Testis (tissue), 3 donors: ENCODE results near the gene SESTD1. TPM values are rescaled to one million over a fixed set of nuclear protein-coding genes. Genes with fewer than 3 reads are reported as not detected.

Source experiments
- DNase-seq: peaks from one replicate; pipeline ENCODE4 v3.0.0-alpha.2; 2019
- H3K27ac ChIP-seq, 2 donors: fragments of 200-600 bp; sonication (generic); one replicate each; pipeline ENCODE4 v1.5.1; 2019
- H3K27me3 ChIP-seq: fragments of 200-600 bp; sonication (generic); one replicate; pipeline ENCODE4 v1.5.1; 2019
- H3K36me3 ChIP-seq: fragments of 200-600 bp; sonication (generic); one replicate; pipeline ENCODE4 v1.5.1; 2017; ENCODE audit warnings: low read depth; ENCODE audit errors: missing control alignments
- H3K4me1 ChIP-seq: fragments of 200-600 bp; sonication (generic); one replicate; pipeline ENCODE4 v1.5.1; 2019
- H3K4me3 ChIP-seq, 2 donors: fragments of 200-600 bp; sonication (generic); one replicate each; pipeline ENCODE4 v1.5.1; 2017 to 2019
- H3K9me3 ChIP-seq: fragments of 200-600 bp; sonication (generic); one replicate; pipeline ENCODE4 v1.5.1; 2017
- CTCF ChIP-seq, 3 experiments: fragments of 450-650 bp in 2 of 3; fragments of 200-600 bp in 1 of 3; sonication (generic) in 1 of 3; IDR thresholded peaks; one replicate each; pipeline ENCODE4 v1.5.1; 2016 to 2019; ENCODE audit warnings: antibody characterized with exemption in 3 of 3, mild to moderate bottlenecking in 2 of 3, moderate library complexity in 1 of 3
- POLR2A ChIP-seq: fragments of 450-650 bp; IDR thresholded peaks from one replicate; pipeline ENCODE4 v1.6.1; 2017; ENCODE audit warnings: antibody characterized with exemption, mild to moderate bottlenecking, moderate library complexity
- WGBS, 2 donors: methylation state at CpG; one replicate each; pipeline ENCODE4 v1.1.5; 2018; 5-methylcytosine and 5-hydroxymethylcytosine counted together
- intact Hi-C: fragments of 100-400 bp; cut with DNase I; formaldehyde crosslinking; loops from one replicate; pipeline ENCODE4 v1.15.1; 2023; ENCODE audit warnings: low total_unique reads
- polyA plus RNA-seq: library from polyadenylated mRNA; stranded (reverse); fragments of 350-450 nt; fragmentation: Illumina TruSeq; extraction: RNeasy Lipid Tissue Mini Kit (QIAGEN cat#74804); gene quantifications from one replicate; pipeline ENCODE4 v1.2.3, GENCODE V29; 2014; ENCODE audit warnings: low read depth, low replicate concordance; ENCODE audit not compliant: insufficient read depth
- total RNA-seq, 2 donors: library from RNA; depleted of rRNA; stranded (reverse); fragments of >200 nt; gene quantifications; one replicate each; pipeline ENCODE4 v1.2.3, GENCODE V29; 2016

The SESTD1 gene
- total and polyA plus RNA-seq, 3 donors from 2014 or later = 50.0 to 94.5 (median 56.1) TPM

GRCh38 chr2:179141206-179141605, 123.4 kb downstream of the SESTD1 start:
- Histone ChIP-seq H3K9me3 (no peaks in the 10 kb centered on the region), H3K4me1 (no peaks in the 10 kb centered on the region), H3K27me3 (no peaks in the 10 kb centered on the region), H3K36me3 (no peaks in the 10 kb centered on the region), H3K4me3 (no peak overlapping the region), H3K27ac (no peak overlapping the region)
- no peak for TF ChIP-seq CTCF (IDR thresholded peaks at IDR 0.05)
- TF ChIP-seq POLR2A = no peak
- intact Hi-C loops = no loop called here
- DNase-seq = no peak
- 90 to 97% methylated on average over 1 of the region's 1 CpG for WGBS, 2 donors

GRCh38 chr2:179140571-179140970, 124.1 kb downstream of the SESTD1 start:
- intact Hi-C loops = no loop called here
- no peak overlapping the region for H3K27ac ChIP-seq
- TF ChIP-seq CTCF (IDR thresholded peaks at IDR 0.05) = no peak
- TF ChIP-seq POLR2A = no peak
- no peaks in the 10 kb centered on the region for H3K4me1 ChIP-seq
- no peaks in the 10 kb centered on the region for H3K36me3 ChIP-seq
- DNase-seq = no peak
- H3K4me3 ChIP-seq = no peak overlapping the region
- WGBS, 2 donors = 91 to 95% methylated on average over 4 of the region's 4 CpGs
- no peaks in the 10 kb centered on the region for H3K27me3 ChIP-seq
- no peaks in the 10 kb centered on the region for H3K9me3 ChIP-seq

GRCh38 chr2:179139506-179139905, 125.1 kb downstream of the SESTD1 start:
- Histone ChIP-seq H3K36me3 (no peaks in the 10 kb centered on the region), H3K27ac (no peak overlapping the region), H3K4me1 (no peaks in the 10 kb centered on the region), H3K27me3 (no peaks in the 10 kb centered on the region), H3K9me3 (no peaks in the 10 kb centered on the region), H3K4me3 (no peak overlapping the region)
- WGBS, 2 donors = 94 to 95% methylated on average over 4 of the region's 4 CpGs
- TF ChIP-seq CTCF (IDR thresholded peaks at IDR 0.05) = no peak
- no peak for TF ChIP-seq POLR2A
- intact Hi-C loops = no loop called here
- DNase-seq = no peak

GRCh38 chr2:179137200-179137759, 127.4 kb downstream of the SESTD1 start:
- TF ChIP-seq POLR2A (no peak), CTCF (IDR thresholded peaks at IDR 0.05) (no peak)
- H3K4me3 ChIP-seq = no peak overlapping the region
- no peaks in the 10 kb centered on the region for H3K27me3 ChIP-seq
- H3K27ac ChIP-seq = no peak overlapping the region
- DNase-seq = no peak
- WGBS, 2 donors = 85 to 97% methylated on average over 1 of the region's 1 CpG
- intact Hi-C loops = no loop called here
- no peaks in the 10 kb centered on the region for H3K36me3 ChIP-seq
- no peaks in the 10 kb centered on the region for H3K4me1 ChIP-seq
- H3K9me3 ChIP-seq = no peaks in the 10 kb centered on the region

- 92 to 94% methylated on average over 1 of the region's 1 CpG for WGBS, 2 donors
- Histone ChIP-seq H3K4me1 (no peaks in the 10 kb centered on the region), H3K27ac (no peak overlapping the region), H3K9me3 (no peaks in the 10 kb centered on the region), H3K27me3 (no peaks in the 10 kb centered on the region), H3K36me3 (no peaks in the 10 kb centered on the region), H3K4me3 (no peak overlapping the region)
- intact Hi-C loops = no loop called here
- no peak for DNase-seq
- no peak for TF ChIP-seq CTCF (IDR thresholded peaks at IDR 0.05)
- no peak for TF ChIP-seq POLR2A
These were observed 131.6 kb downstream of the SESTD1 start for GRCh38 chr2:179133016-179133415.
